Measurements from ENCODE around the gene MICAL2.
A peak's percentile ranks its signal among the peaks of the same experiment; 100 is the strongest.

Gene MICAL2

DNA sequence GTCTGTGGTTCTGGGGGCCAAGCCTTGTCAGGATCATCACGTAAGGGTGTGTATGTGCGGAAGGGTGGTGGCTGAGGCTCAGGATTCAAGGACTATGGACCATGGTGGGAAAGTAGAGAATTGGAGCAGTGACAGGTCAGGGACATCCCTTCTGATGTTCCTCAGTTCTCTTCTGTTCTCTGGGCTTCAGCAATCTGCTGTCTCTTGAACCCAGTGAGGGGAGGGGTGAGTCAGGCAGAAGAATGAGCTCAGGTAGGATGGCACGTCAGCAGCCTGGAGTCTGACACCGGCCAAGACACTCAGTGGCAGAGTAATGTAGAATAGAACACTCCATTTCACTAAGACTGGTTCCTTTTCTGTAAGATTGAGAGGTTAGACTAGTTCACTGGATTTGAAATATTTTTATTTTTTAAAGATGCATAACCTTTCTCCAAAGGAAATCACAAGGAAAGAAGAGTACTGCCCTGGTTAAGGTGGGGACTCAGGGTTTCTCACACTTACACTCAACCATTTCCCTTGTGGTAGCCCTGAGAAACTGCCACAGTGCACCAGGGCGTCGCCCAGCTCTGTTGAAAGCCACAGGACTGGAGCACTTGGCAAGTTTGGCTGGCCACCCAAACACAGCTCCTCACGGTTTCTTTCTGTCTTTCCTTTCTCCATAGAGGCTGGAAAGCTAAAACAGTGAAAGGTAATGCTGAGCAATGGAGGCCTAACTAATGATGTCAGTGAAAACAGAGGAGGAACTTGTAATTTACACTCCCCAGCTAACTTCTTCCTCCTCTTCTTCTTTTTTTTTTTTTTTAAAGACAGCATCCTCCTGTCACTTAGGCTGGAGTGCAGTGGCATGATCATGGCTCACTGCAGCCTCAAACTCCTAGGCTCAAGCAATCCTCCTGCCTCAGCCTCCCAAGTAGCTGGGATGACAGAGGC is 23.1 kb upstream of the MICAL2 start:
- Histone ChIP-seq H3K36me3 (no peaks in the 10 kb centered on the region), H3K9me3 (no peaks in the 10 kb centered on the region), H3K4me3 (ENCODE audit: low read depth in 1 of 2, low read length in 1 of 2) (peak overlapping the region in 1 of 2 experiments; percentile 14), H3K4me1 (ENCODE audit: control insufficient read depth in 1 of 2, insufficient read depth in 1 of 2, low read depth in 1 of 2, low read length in 1 of 2) (peaks cover 63 to 70% of the 10 kb centered on the region in 2 experiments), H3K27ac (peak overlapping the region; percentile 84), H3K27me3 (no peaks in the 10 kb centered on the region)
- TF ChIP-seq, protein P1, sequence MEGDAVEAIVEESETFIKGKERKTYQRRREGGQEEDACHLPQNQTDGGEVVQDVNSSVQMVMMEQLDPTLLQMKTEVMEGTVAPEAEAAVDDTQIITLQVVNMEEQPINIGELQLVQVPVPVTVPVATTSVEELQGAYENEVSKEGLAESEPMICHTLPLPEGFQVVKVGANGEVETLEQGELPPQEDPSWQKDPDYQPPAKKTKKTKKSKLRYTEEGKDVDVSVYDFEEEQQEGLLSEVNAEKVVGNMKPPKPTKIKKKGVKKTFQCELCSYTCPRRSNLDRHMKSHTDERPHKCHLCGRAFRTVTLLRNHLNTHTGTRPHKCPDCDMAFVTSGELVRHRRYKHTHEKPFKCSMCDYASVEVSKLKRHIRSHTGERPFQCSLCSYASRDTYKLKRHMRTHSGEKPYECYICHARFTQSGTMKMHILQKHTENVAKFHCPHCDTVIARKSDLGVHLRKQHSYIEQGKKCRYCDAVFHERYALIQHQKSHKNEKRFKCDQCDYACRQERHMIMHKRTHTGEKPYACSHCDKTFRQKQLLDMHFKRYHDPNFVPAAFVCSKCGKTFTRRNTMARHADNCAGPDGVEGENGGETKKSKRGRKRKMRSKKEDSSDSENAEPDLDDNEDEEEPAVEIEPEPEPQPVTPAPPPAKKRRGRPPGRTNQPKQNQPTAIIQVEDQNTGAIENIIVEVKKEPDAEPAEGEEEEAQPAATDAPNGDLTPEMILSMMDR (IDR thresholded peaks at IDR 0.05): no peak

- Histone ChIP-seq H3K27me3 (no peaks in the 10 kb centered on the region), H3K36me3 (no peaks in the 10 kb centered on the region), H3K9me3 (no peaks in the 10 kb centered on the region), H3K27ac (peak overlapping the region; percentile 84), H3K4me3 (ENCODE audit: low read depth in 1 of 2, low read length in 1 of 2) (no peak overlapping the region), H3K4me1 (ENCODE audit: control insufficient read depth in 1 of 2, insufficient read depth in 1 of 2, low read depth in 1 of 2, low read length in 1 of 2) (peaks cover 63 to 70% of the 10 kb centered on the region in 2 experiments)
- TF ChIP-seq, protein P1 (IDR thresholded peaks at IDR 0.05): no peak
Measured at GRCh38 chr11:12088047-12088481, 22.3 kb upstream of the MICAL2 start.

DNA sequence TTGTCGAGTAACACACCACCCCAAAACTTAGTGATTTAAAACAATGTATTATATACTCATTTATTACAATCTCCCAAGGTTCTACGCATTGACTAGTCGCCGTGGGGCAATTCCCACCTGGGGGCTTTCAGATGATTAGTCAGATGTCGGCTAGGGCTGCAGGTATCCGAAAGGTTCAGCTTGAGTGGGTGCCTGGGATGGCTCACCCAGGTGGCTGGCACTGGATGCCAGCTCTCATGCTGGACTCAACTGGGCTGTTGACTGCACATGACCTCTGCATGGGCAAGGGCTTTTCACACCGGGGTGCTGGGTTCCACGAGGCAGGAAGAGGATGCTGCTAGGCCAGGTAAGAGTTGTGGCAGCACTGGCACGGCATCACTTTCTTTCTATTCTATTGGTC is 21.9 kb upstream of the MICAL2 start:
- no peak overlapping the region for H3K4me3 ChIP-seq (ENCODE audit: low read depth in 1 of 2, low read length in 1 of 2)
- H3K27me3 ChIP-seq: no peaks in the 10 kb centered on the region
- H3K27ac ChIP-seq: peak overlapping the region; percentile 84
- H3K4me1 ChIP-seq (ENCODE audit: control insufficient read depth in 1 of 2, insufficient read depth in 1 of 2, low read depth in 1 of 2, low read length in 1 of 2): peaks cover 63 to 70% of the 10 kb centered on the region in 2 experiments
- H3K36me3 ChIP-seq: no peaks in the 10 kb centered on the region
- no peaks in the 10 kb centered on the region for H3K9me3 ChIP-seq
- TF ChIP-seq, protein P1 (IDR thresholded peaks at IDR 0.05): no peak

DNA sequence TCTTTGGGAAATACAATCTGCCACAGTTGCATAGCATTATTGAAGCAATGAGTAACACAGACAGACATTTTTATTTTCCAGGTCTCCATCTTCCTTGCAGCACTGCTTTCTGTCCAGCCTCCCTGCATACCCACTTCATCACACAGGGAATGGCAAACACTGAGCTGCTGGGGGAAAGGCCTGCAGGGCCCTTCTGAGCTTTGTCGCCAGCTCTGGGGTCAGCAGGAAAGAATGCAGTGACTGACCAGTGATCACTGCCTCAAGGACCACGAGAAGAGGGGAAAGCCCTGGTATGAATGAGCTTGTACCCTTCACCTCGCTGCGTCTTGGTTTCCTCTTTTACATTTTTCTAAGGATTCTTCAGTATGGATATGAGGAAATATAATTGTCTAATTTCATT is 21.3 kb upstream of the MICAL2 start:
- TF ChIP-seq, protein P1 (IDR thresholded peaks at IDR 0.05): no peak
- H3K36me3 ChIP-seq: no peaks in the 10 kb centered on the region
- no peaks in the 10 kb centered on the region for H3K27me3 ChIP-seq
- peaks cover 63 to 70% of the 10 kb centered on the region in 2 experiments for H3K4me1 ChIP-seq (ENCODE audit: control insufficient read depth in 1 of 2, insufficient read depth in 1 of 2, low read depth in 1 of 2, low read length in 1 of 2)
- H3K4me3 ChIP-seq (ENCODE audit: low read depth in 1 of 2, low read length in 1 of 2): peak overlapping the region in 1 of 2 experiments; percentile 53
- no peaks in the 10 kb centered on the region for H3K9me3 ChIP-seq
- peak overlapping the region; percentile 85 for H3K27ac ChIP-seq

DNA sequence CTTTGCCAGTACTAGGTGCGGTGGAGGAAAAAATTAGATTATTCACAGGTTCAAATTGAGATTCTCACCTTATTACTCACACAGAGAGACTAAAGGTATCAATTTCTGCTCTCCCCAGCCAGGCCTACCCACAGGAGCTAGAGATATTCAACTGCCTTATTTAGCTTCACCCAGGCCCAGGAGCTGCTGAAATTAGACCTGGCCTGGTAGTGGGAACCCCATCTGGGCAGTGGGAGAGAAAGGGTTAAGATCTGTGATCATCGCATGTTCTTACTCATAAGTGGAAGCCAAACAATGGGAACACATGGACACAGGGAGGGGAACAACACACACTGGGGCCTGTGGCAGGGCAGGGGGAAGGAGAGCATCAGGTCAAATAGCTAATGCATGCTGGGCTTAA is 20.9 kb upstream of the MICAL2 start:
- H3K27ac ChIP-seq: peak overlapping the region; percentile 85
- H3K4me1 ChIP-seq (ENCODE audit: control insufficient read depth in 1 of 2, insufficient read depth in 1 of 2, low read depth in 1 of 2, low read length in 1 of 2): peaks cover 63 to 70% of the 10 kb centered on the region in 2 experiments
- TF ChIP-seq, protein P1 (IDR thresholded peaks at IDR 0.05): no peak
- no peaks in the 10 kb centered on the region for H3K36me3 ChIP-seq
- no peaks in the 10 kb centered on the region for H3K9me3 ChIP-seq
- peak overlapping the region in 1 of 2 experiments; percentile 53 for H3K4me3 ChIP-seq (ENCODE audit: low read depth in 1 of 2, low read length in 1 of 2)
- H3K27me3 ChIP-seq: no peaks in the 10 kb centered on the region

All from neutrophil (primary cell).